Upper lobe of left lung (tissue), 4 donors: ENCODE measurements around the gene GSPT1.

Experiments
- POLR2A ChIP-seq, 4 donors: fragments of 450-650 bp; IDR thresholded peaks; one replicate each; pipeline ENCODE4 v1.5.1; 2016 to 2017; ENCODE audit warnings: antibody characterized with exemption in 4 of 4, mild to moderate bottlenecking in 2 of 4
- TF ChIP-seq, protein P1 (sequence below), 6 experiments: fragments of 450-650 bp in 4 of 6; fragments of 200-600 bp in 2 of 6; sonication (generic) in 2 of 6; IDR thresholded peaks; one replicate each; pipeline ENCODE4 v1.5.1; 2016 to 2019; ENCODE audit warnings: antibody characterized with exemption in 6 of 6

DNA sequence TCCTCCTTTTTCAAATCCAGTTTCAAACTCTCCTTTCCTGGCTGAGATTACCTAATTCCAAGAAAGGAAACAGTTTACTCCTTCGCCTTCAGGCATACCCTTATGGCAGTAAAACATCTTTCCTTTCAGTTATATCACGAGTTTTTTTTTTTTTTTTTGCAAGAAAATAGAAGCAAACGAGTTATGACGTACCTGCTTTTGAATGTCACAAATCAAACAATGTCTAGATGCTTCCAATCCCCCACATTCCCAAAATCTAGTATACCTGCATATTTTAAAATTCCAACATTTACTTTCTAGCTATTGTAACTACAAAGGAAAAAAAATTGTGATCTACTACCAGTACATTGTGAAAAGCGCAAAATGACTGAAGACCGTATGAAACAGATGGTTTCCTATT, 28.9 kb downstream of the GSPT1 start:
- TF ChIP-seq, protein P1, sequence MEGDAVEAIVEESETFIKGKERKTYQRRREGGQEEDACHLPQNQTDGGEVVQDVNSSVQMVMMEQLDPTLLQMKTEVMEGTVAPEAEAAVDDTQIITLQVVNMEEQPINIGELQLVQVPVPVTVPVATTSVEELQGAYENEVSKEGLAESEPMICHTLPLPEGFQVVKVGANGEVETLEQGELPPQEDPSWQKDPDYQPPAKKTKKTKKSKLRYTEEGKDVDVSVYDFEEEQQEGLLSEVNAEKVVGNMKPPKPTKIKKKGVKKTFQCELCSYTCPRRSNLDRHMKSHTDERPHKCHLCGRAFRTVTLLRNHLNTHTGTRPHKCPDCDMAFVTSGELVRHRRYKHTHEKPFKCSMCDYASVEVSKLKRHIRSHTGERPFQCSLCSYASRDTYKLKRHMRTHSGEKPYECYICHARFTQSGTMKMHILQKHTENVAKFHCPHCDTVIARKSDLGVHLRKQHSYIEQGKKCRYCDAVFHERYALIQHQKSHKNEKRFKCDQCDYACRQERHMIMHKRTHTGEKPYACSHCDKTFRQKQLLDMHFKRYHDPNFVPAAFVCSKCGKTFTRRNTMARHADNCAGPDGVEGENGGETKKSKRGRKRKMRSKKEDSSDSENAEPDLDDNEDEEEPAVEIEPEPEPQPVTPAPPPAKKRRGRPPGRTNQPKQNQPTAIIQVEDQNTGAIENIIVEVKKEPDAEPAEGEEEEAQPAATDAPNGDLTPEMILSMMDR (IDR thresholded peaks at IDR 0.05), result no peak
- no peak for TF ChIP-seq POLR2A (IDR thresholded peaks at IDR 0.05)
